GM12891 (cell line): Measurements from ENCODE around the gene ADCY1.

ENCODE experiments used
- POLR2A ChIP-seq: IDR thresholded peaks from 2 replicates; pipeline ENCODE4 v1.6.1; 2011; ENCODE audit warnings: low read depth, low read length, control low read depth
- POLR2AphosphoS5 ChIP-seq: IDR thresholded peaks from 2 replicates; pipeline ENCODE4 v1.6.1; 2011; ENCODE audit warnings: low read depth, low read length, control low read depth
- SPI1 ChIP-seq: IDR thresholded peaks from 2 replicates; pipeline ENCODE4 v1.6.1; 2011; ENCODE audit warnings: low read depth, low read length, control low read depth

- TF ChIP-seq POLR2A (no peak), POLR2AphosphoS5 (no peak), SPI1 (no peak)
Measured at GRCh38 chr7:45716380-45717203, 142.4 kb downstream of the ADCY1 start.
